C4-2B (cell line): ENCODE results near the gene ASB12.

Experiments
- H3K27ac ChIP-seq: fragments of 450-650 bp; 2 replicates; pipeline ENCODE4 v1.5.1; 2017
- CTCF ChIP-seq: fragments of 450-650 bp; conservative IDR thresholded peaks from 2 replicates; pipeline ENCODE4 v1.5.1; 2017; ENCODE audit warnings: mild to moderate bottlenecking
- ZFX ChIP-seq: fragments of 450-650 bp; IDR thresholded peaks from 2 replicates; pipeline ENCODE4 v1.6.1; 2017

The ASB12 gene

GRCh38 chrX:64186974-64187761 is 43.2 kb downstream of the ASB12 start:
- TF ChIP-seq CTCF: no peak
- no peak for TF ChIP-seq ZFX
- H3K27ac ChIP-seq: no peak overlapping the region

GRCh38 chrX:64184396-64184795 is 46.0 kb downstream of the ASB12 start:
- TF ChIP-seq CTCF (no peak), ZFX (no peak)
- H3K27ac ChIP-seq: no peak overlapping the region

GRCh38 chrX:64182208-64182607 is 48.2 kb downstream of the ASB12 start:
- no peak overlapping the region for H3K27ac ChIP-seq
- TF ChIP-seq ZFX (no peak), CTCF (no peak)

GRCh38 chrX:64176876-64177275 is 53.5 kb downstream of the ASB12 start:
- no peak for TF ChIP-seq ZFX
- TF ChIP-seq CTCF: no peak
- no peak overlapping the region for H3K27ac ChIP-seq
